Activated naive CD8-positive, alpha-beta T cell treated with anti-CD3 and anti-CD28 coated beads, Interleukin-2, amount 10 ng/mL, durations not matched to agents 7 days and 5 days (primary cell): ENCODE results near the gene MSMB. TPM values are rescaled to one million over a fixed set of nuclear protein-coding genes. Genes with fewer than 3 reads are reported as not detected.
A peak's percentile ranks its signal among the peaks of the same experiment; 100 is the strongest.
"Not testable (repeated sequence)": the region's sequence is repeated elsewhere in the genome, so short reads cannot be mapped to it uniquely, and the experiment has no call there.

Experiments
- ATAC-seq: fragments of 150-1000 bp; cut with Tn5 transposase; one replicate; pipeline ENCODE4 v1.10.0; 2021; ENCODE audit warnings: low read depth, moderate library complexity
- POLR2A ChIA-PET: fragments of 350-600 bp; sonication (Branson Sonifier 250); formaldehyde crosslinking; loops from one replicate; lab custom pipeline; 2021; ENCODE audit warnings: antibody characterized with exemption; lab: Charles Lee
- DNase-seq: peaks from one replicate; pipeline ENCODE4 v3.0.0; 2021
- H3K27ac Mint-ChIP-seq: one replicate; pipeline ENCODE4 v1.8.0; 2022; ENCODE audit warnings: mild to moderate bottlenecking, mixed read lengths
- H3K27me3 Mint-ChIP-seq: one replicate; pipeline ENCODE4 v1.8.0; 2022; ENCODE audit warnings: mild to moderate bottlenecking, moderate library complexity, mixed read lengths
- H3K36me3 Mint-ChIP-seq: one replicate; pipeline ENCODE4 v1.8.0; 2021; ENCODE audit warnings: mild to moderate bottlenecking, mixed read lengths
- H3K4me1 Mint-ChIP-seq: one replicate; pipeline ENCODE4 v1.8.0; 2021; ENCODE audit warnings: mixed read lengths
- H3K4me3 Mint-ChIP-seq: one replicate; pipeline ENCODE4 v1.8.0; 2022; ENCODE audit warnings: mild to moderate bottlenecking, moderate library complexity, mixed read lengths
- H3K9me3 Mint-ChIP-seq: one replicate; pipeline ENCODE4 v1.8.0; 2021; ENCODE audit warnings: mixed read lengths
- total RNA-seq, 2 experiments: library from RNA; stranded (reverse); gene quantifications; one replicate each; pipeline ENCODE4 v1.2.3, GENCODE V29; 2021

MSMB gene, protein sequence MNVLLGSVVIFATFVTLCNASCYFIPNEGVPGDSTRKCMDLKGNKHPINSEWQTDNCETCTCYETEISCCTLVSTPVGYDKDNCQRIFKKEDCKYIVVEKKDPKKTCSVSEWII
- total RNA-seq: not detected

DNA sequence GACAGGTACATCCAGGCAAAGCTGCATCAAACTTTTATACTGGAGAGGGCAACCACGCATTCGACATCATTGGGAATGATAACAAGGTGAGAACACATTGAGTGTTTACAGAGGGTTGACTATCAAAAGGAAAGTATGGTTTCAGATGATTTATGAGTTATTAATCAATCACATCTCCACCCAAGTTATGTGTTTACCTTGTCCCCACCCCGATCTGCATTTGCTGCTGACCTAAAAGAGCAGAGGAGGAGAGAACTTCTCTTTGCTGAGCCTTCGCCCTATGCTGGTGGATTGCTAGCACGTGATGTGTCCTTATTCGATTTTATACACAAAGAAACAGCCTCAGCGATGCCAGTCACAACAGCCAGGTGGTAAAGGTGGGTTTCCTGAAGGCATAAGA lies at the start of gene MSMB:
MSMB (minus strand) TSS at position 9 of the 400 bp plus-strand sequence. CDS start 32 bp downstream, outside the sequence.
- Mint-ChIP-seq H3K27me3 (peaks cover 18% of the 10 kb centered on the region), H3K9me3 (no peaks in the 10 kb centered on the region), H3K36me3 (no peaks in the 10 kb centered on the region), H3K4me3 (no peak within 1 kb of the TSS), H3K27ac (no peak within 1 kb of the TSS), H3K4me1 (no peaks in the 10 kb centered on the region)
- ATAC-seq (no peak), DNase-seq (no peak)
- POLR2A ChIA-PET: no interaction called here

DNA sequence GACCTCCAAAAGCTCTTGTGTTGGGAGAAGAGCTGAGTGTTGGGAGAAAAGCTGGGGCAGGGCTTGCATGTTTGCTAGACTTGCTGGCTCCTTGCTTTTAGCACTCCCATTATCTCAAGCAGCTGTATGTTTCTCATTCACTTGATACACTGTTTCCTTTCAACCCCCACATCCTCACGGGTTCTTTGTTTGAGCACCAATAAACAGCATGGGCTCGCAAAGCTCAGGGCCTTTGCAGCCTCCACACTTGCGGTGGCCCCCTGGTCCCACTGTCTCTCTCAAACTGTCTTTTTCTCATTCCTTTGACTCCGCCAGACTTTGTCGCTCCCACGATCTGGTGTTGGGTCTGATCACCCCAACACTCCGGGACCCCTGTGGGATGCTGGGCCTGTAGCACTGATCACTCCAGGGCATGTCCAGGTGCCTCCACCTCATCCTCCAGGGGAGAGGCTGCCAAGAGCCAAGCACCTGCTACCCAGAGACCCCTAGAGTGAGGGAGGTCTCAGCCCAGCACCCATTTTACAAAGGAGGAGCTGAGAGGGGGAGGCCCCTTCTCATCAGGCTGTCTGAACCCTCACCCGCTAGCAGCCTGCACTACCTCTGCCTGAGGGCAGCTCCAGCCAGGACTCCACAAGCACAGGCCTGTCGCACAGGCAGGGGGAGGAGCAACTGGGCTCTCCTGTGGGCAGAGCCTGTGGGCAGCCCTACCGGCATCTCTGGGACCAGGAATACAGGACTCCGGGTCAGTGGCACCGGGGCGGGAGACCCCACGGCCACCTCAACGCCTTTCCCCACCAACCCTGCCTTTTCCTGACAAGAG lies 49.1 kb upstream of the MSMB start:
- no peaks in the 10 kb centered on the region for H3K36me3 Mint-ChIP-seq
- peaks cover 37% of the 10 kb centered on the region for H3K4me1 Mint-ChIP-seq
- DNase-seq (peak; percentile 51), ATAC-seq (no peak)
- peak overlapping the region; percentile 72 for H3K4me3 Mint-ChIP-seq
- no peaks in the 10 kb centered on the region for H3K9me3 Mint-ChIP-seq
- peak overlapping the region; percentile 97 for H3K27ac Mint-ChIP-seq
- POLR2A ChIA-PET: interaction anchor here (0.6 to 1.6 kb wide), 6 partner anchors 15 to 188 kb away, joined by 3 to 6 read pairs (median 4); no protein-coding TSS in a partner anchor
- H3K27me3 Mint-ChIP-seq: no peaks in the 10 kb centered on the region

GRCh38 chr10:46094197-46094500 lies 48.1 kb upstream of the MSMB start:
- ATAC-seq (no peak), DNase-seq (no peak)
- no peaks in the 10 kb centered on the region for H3K36me3 Mint-ChIP-seq
- H3K9me3 Mint-ChIP-seq: no peaks in the 10 kb centered on the region
- no peak overlapping the region for H3K27ac Mint-ChIP-seq
- peaks cover 39% of the 10 kb centered on the region for H3K4me1 Mint-ChIP-seq
- no peak overlapping the region for H3K4me3 Mint-ChIP-seq
- H3K27me3 Mint-ChIP-seq: no peaks in the 10 kb centered on the region
- POLR2A ChIA-PET: interaction anchor here (1.2 kb wide), 1 partner anchor 189 kb away, joined by 4 read pairs; no protein-coding TSS in a partner anchor

DNA sequence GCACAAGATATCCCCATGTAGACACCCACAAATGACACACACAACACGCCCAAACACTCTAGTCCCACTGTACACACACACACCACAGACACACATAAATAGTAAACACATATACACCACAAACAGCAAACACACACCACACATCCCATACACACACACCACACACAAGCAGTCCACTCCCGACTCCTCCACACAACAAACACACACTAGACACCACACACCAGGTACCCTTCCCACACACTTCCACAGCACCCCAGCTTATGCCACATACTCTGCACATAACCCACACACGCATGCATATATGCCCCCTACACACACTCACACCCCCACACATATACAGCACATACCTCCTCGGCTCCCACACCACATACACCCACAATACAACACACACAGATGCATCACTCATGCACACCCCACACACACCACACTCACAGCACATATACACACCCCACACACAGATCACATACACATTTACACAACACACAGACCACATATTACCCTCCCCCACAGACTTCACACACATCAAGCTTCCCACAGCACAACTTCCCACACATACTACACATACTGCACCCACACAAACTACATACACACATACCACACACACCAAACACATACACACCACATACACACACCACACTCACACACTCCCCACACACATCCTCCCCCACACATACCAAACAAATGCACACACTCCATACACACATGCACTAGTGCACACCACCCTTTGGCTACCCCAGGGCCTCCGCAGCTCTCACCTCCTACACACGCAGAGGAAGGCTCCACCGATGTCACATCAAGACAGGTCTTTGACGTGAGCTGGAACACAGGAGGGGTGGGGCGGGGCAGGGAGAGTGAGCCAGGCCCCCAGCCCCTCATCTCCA lies 47.5 kb upstream of the MSMB start:
- H3K27ac Mint-ChIP-seq, H3K9me3 Mint-ChIP-seq, H3K36me3 Mint-ChIP-seq, H3K4me3 Mint-ChIP-seq, ATAC-seq, DNase-seq, H3K27me3 Mint-ChIP-seq: not testable (repeated sequence)
- POLR2A ChIA-PET: interaction anchor here (1.5 kb wide), 1 partner anchor 176 kb away, joined by 3 read pairs; no protein-coding TSS in a partner anchor
- peaks cover 43% of the 10 kb centered on the region for H3K4me1 Mint-ChIP-seq

DNA sequence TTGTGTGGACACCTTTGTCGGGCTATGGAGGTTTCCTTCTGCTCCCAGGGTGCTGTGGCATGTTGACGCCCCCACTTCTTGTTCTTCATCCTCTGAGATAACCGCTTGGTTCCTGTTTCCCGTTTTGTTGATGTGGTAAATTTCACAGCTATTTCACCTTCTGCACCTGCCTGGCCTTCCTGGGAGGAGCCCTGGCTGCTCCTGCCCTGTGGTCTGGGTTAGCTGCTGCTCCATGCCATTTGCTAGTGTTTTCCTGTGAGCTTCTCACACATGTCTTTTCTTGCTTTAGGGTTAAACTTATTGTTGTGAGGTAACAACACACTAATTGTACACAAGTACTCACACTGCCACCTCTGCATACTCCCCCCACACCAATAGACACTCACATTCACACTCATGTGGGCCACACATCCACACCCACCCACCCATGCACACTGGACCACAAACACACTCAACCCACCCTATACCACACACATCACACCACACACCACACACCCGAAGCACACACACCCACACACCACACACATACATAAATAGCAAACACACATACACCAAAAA lies 46.5 kb upstream of the MSMB start:
- no peaks in the 10 kb centered on the region for H3K9me3 Mint-ChIP-seq
- DNase-seq: peak; percentile 45
- H3K4me3 Mint-ChIP-seq: no peak overlapping the region
- no peaks in the 10 kb centered on the region for H3K36me3 Mint-ChIP-seq
- POLR2A ChIA-PET: interaction anchor here (1.5 kb wide), 1 partner anchor 177 kb away, joined by 3 read pairs; no protein-coding TSS in a partner anchor
- peak; percentile 34 for ATAC-seq
- H3K4me1 Mint-ChIP-seq: peaks cover 41% of the 10 kb centered on the region
- H3K27ac Mint-ChIP-seq: no peak overlapping the region
- H3K27me3 Mint-ChIP-seq: no peaks in the 10 kb centered on the region

- H3K27me3 Mint-ChIP-seq: no peaks in the 10 kb centered on the region
- H3K4me3 Mint-ChIP-seq: no peak overlapping the region
- ATAC-seq (peak; percentile 17), DNase-seq (peak; percentile 50)
- no peaks in the 10 kb centered on the region for H3K9me3 Mint-ChIP-seq
- H3K36me3 Mint-ChIP-seq: no peaks in the 10 kb centered on the region
- H3K27ac Mint-ChIP-seq: peak overlapping the region; percentile 68
- peaks cover 34% of the 10 kb centered on the region for H3K4me1 Mint-ChIP-seq
- POLR2A ChIA-PET: interaction anchor here (0.7 to 1.5 kb wide), 4 partner anchors 15 to 178 kb away, joined by 3 read pairs; no protein-coding TSS in a partner anchor
Observed at GRCh38 chr10:46091828-46092523, 45.9 kb upstream of the MSMB start.

DNA sequence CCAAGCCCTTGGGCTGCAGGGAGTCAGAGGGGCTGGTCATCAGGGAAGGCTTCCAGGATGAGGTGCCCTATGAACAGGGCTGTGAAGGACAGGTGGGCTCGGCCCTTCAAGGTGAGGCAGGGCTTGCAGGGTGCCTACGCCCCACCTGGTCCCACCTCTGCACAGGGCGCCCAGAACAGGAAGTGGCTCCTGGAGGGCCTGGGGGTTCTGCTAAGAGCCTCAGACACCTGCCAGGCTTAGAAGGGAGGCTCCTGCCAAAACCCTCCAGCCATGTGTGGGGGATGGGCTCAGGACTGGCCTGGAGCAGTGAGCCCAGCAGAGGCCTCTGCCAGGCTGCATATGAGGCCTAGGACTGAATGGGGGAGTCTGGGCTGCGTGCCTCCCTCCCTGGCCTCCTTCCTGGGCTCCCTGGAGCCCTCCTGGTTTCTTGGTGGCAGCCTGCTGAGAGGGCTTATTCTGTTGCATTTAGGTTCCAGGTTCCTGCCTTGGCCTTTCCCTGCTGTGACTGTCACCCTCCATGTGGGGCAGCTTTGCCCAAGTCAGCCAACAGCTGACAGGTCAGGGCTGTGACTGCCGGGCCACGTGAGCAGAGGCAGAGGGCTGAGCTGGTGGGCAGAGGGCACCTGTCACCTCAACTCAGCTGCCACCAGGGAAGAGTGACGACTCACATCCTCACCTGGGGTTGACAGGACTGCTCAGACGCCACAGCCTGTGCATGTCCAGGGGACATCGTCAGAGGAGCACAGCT lies 45.2 kb upstream of the MSMB start:
- no peak overlapping the region for H3K4me3 Mint-ChIP-seq
- H3K36me3 Mint-ChIP-seq: no peaks in the 10 kb centered on the region
- peaks cover 27% of the 10 kb centered on the region for H3K4me1 Mint-ChIP-seq
- H3K27ac Mint-ChIP-seq: peak overlapping the region; percentile 68
- POLR2A ChIA-PET: interaction anchor here (0.7 to 1.0 kb wide), 3 partner anchors 15 to 178 kb away, joined by 3 read pairs; no protein-coding TSS in a partner anchor
- H3K9me3 Mint-ChIP-seq: no peaks in the 10 kb centered on the region
- ATAC-seq (no peak), DNase-seq (peak; percentile 49)
- H3K27me3 Mint-ChIP-seq: no peaks in the 10 kb centered on the region

DNA sequence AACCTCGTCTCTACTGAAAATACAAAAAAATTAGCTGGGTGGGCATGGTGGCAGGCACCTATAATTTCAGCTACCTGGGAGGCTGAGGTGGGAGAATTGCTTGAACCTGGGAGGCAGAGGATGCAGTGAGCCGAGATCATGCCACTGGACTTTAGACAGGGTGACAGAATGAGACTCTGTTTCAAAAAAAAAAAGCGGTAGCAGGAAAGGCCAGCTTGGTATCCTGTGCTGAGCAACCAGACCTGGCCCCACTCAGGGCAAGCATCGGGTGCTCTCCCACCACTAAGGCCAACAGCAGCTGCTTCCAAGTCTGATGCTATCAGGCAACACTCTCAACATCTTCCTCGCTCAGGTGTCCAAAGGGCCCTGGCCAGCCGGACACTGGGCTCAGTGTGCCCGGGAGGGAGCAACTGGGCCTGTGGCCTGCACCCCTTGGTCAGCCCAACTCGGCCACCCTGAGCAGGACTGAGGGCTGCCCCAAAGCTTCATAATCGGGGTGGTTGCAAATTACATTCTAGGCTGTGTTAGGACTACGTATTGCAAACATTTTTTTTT lies 44.3 kb upstream of the MSMB start:
- no peak for DNase-seq
- Mint-ChIP-seq H3K27ac (no peak overlapping the region), H3K36me3 (no peaks in the 10 kb centered on the region), H3K9me3 (no peaks in the 10 kb centered on the region), H3K4me1 (peaks cover 19% of the 10 kb centered on the region), H3K4me3 (no peak overlapping the region), H3K27me3 (no peaks in the 10 kb centered on the region)
- no peak for ATAC-seq
- POLR2A ChIA-PET: no interaction called here

GRCh38 chr10:46087381-46087780 lies 41.3 kb upstream of the MSMB start:
- H3K4me1 Mint-ChIP-seq: peaks cover 12% of the 10 kb centered on the region
- H3K9me3 Mint-ChIP-seq, H3K27ac Mint-ChIP-seq, POLR2A ChIA-PET, H3K4me3 Mint-ChIP-seq, ATAC-seq, H3K27me3 Mint-ChIP-seq, H3K36me3 Mint-ChIP-seq, DNase-seq: not testable (repeated sequence)

DNA sequence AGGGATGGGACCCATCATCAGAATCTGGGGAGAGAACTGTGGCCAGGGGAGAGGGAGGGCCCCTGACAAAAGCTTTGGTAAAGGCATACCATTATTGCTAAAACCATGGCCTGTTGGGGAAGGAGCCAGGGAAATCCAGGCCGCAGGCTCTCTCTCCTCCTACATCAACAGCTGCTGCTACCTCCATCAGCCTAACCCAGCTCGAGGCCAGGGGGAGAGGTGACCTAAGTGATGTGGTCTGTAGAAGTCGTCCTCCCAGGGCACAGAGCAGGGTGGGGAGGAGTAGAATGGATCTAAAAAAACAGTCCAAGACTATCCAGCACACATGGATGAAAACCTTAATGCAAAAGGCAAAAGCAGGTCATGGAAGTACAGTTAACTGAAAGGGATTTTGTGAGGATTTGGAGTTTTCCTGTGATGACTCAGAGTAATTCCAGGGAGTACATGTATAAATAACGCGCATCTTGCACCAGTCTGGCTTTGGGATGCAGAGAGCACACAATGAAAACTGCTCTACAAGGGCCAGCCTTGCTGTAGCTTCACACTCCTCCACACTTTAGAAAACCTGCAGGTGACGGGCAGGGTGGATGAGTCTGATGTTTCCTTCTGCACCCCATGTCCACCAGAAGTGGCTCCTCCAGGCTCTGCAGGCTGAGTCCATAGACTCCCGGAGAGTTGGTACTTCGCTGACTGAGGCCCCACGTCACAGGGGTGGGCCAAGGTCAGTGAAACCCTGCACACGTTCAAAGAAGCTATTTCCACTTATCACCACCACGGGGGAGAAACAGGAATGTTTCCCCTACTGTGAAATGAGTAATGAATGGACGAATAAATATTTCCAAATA lies 38.5 kb upstream of the MSMB start:
- H3K36me3 Mint-ChIP-seq: no peaks in the 10 kb centered on the region

GRCh38 chr10:46080886-46081285 lies 34.8 kb upstream of the MSMB start:
- DNase-seq (no peak), ATAC-seq (no peak)
- Mint-ChIP-seq H3K9me3 (peaks cover 2% of the 10 kb centered on the region), H3K4me3 (no peak overlapping the region), H3K27me3 (no peaks in the 10 kb centered on the region), H3K36me3 (no peaks in the 10 kb centered on the region), H3K4me1 (peaks cover 14% of the 10 kb centered on the region), H3K27ac (no peak overlapping the region)
- POLR2A ChIA-PET: no interaction called here

More for the DNA sequence above, 38.5 kb upstream of the MSMB start:
- DNase-seq (no peak), ATAC-seq (no peak)
- no peak overlapping the region for H3K27ac Mint-ChIP-seq
- H3K9me3 Mint-ChIP-seq: no peaks in the 10 kb centered on the region
- peaks cover 5% of the 10 kb centered on the region for H3K4me1 Mint-ChIP-seq
- H3K27me3 Mint-ChIP-seq: no peaks in the 10 kb centered on the region
- POLR2A ChIA-PET: no interaction called here
- H3K4me3 Mint-ChIP-seq: no peak overlapping the region
